Endothelial cell of umbilical vein (primary cell): ENCODE results near the gene GPR26. TPM values are rescaled to one million over a fixed set of nuclear protein-coding genes. Genes with fewer than 3 reads are reported as not detected.

Experiments used
- BruUV-seq: library from RNA; stranded (reverse); fragments of 400-500 nt; replicated peaks from 2 replicates; lab custom pipeline; 2021; lab: Mats Ljungman, UMichigan
- CTCF ChIA-PET: fragments of 300-600, 350-600 bp; sonication (Branson Sonifier 250); formaldehyde crosslinking; loops from one replicate; lab custom pipeline; 2021; ENCODE audit warnings: antibody characterized with exemption, inconsistent platforms; lab: Charles Lee
- POLR2A ChIA-PET: fragments of 300-600, 350-600 bp; sonication (Branson Sonifier 250); formaldehyde crosslinking; loops from one replicate; lab custom pipeline; 2021; ENCODE audit warnings: antibody characterized with exemption, inconsistent platforms; lab: Charles Lee
- DNase-seq: peaks from one replicate; pipeline ENCODE4 v3.0.0-alpha.2; 2011; ENCODE audit warnings: low read depth, low spot score
- FAIRE-seq: peaks from 2 replicates; lab custom pipeline; 2011; peaks lifted over from hg19 to GRCh38; lab: Jason Lieb, UNC
- H2AFZ ChIP-seq: 2 replicates; pipeline ENCODE4 v1.6.0; 2012; ENCODE audit warnings: low read depth, low read length, control low read depth, inconsistent platforms
- H3K27ac ChIP-seq: 2 replicates; pipeline ENCODE4 v1.5.1; 2011; ENCODE audit warnings: low read depth, mild to moderate bottlenecking, control low read depth, low read length, moderate library complexity; ENCODE audit not compliant: insufficient read depth
- H3K27me3 ChIP-seq, 2 experiments: 2 replicates each; pipeline versions ENCODE4 v1.6.0 to v1.6.1; 2011; ENCODE audit warnings: low read length in 2 of 2, mixed read lengths in 1 of 2; ENCODE audit not compliant: control insufficient read depth in 2 of 2, insufficient read depth in 2 of 2
- H3K36me3 ChIP-seq, 2 experiments: 2 replicates in 1 of 2; 3 replicates in 1 of 2; pipeline ENCODE4 v1.5.1; 2011; ENCODE audit warnings: low read length in 2 of 2, mild to moderate bottlenecking in 1 of 2, moderate library complexity in 1 of 2; ENCODE audit not compliant: control insufficient read depth in 2 of 2, insufficient read depth in 2 of 2; ENCODE audit errors: extremely low read depth in 1 of 2
- H3K4me1 ChIP-seq: 3 replicates; pipeline ENCODE4 v1.5.1; 2011; ENCODE audit warnings: mild to moderate bottlenecking, low read length; ENCODE audit not compliant: control insufficient read depth, insufficient read depth; ENCODE audit errors: extremely low read depth
- H3K4me2 ChIP-seq: 2 replicates; pipeline ENCODE4 v1.6.1; 2011; ENCODE audit warnings: low read length, control low read depth, mixed read lengths; ENCODE audit not compliant: insufficient read depth
- H3K4me3 ChIP-seq, 3 experiments: fragments of 200-600 bp in 1 of 3; sonication (generic), shearing (Covaris generic) in 1 of 3; replicated peaks in 1 of 3; 2 replicates each; pipeline ENCODE4 v1.5.1; 2011 to 2016; ENCODE audit warnings: control low read depth in 3 of 3, low read length in 3 of 3, mild to moderate bottlenecking in 2 of 3, inconsistent platforms in 1 of 3, low read depth in 1 of 3, moderate library complexity in 1 of 3; ENCODE audit not compliant: insufficient read depth in 1 of 3
- H3K79me2 ChIP-seq: 2 replicates; pipeline ENCODE4 v1.6.0; 2012; ENCODE audit warnings: low read length, inconsistent platforms; ENCODE audit not compliant: control insufficient read depth, insufficient read depth
- H3K9ac ChIP-seq: replicated peaks from 2 replicates; pipeline ENCODE3; 2011; ENCODE audit warnings: low read length, control low read depth; ENCODE audit not compliant: insufficient read depth; ENCODE audit errors: extremely low read depth
- H3K9me1 ChIP-seq: replicated peaks from 3 replicates; pipeline ENCODE4 v1.6.0; 2011; ENCODE audit warnings: mild to moderate bottlenecking, low read length; ENCODE audit not compliant: control insufficient read depth, insufficient read depth; ENCODE audit errors: extremely low read depth
- H3K9me3 ChIP-seq: replicated peaks from 2 replicates; pipeline ENCODE4 v1.5.1; 2012; ENCODE audit warnings: low read length, inconsistent platforms; ENCODE audit not compliant: control insufficient read depth, insufficient read depth
- H4K20me1 ChIP-seq: replicated peaks from 2 replicates; pipeline ENCODE3; 2011; ENCODE audit warnings: mild to moderate bottlenecking, low read length; ENCODE audit not compliant: control insufficient read depth, insufficient read depth; ENCODE audit errors: extremely low read depth
- EZH2 ChIP-seq: IDR thresholded peaks from 2 replicates; pipeline ENCODE4 v1.6.1; 2012; ENCODE audit warnings: borderline replicate concordance, low read depth, mild to moderate bottlenecking, moderate library complexity, low read length, inconsistent platforms; ENCODE audit not compliant: severe bottlenecking
- GATA2 ChIP-seq: IDR thresholded peaks from 2 replicates; pipeline ENCODE4 v1.7.0; 2011; ENCODE audit warnings: low read depth, mild to moderate bottlenecking, moderate library complexity, mixed read lengths, low read length; ENCODE audit not compliant: insufficient read length, insufficient read depth
- JUN ChIP-seq: IDR thresholded peaks from 2 replicates; pipeline ENCODE4 v1.6.1; 2011; ENCODE audit warnings: borderline replicate concordance, low read depth; ENCODE audit not compliant: insufficient read length, insufficient read depth
- MYC ChIP-seq: IDR thresholded peaks from one replicate; pipeline ENCODE4 v1.6.1; 2011; ENCODE audit warnings: mild to moderate bottlenecking, low read depth, low read length
- POLR2A ChIP-seq: IDR thresholded peaks from 2 replicates; pipeline ENCODE4 v1.6.1; 2012; ENCODE audit warnings: low read depth, mild to moderate bottlenecking, control low read depth, low read length
- dilution Hi-C: fragments of 300-500 bp; cut with MboI; formaldehyde crosslinking; loops from one replicate; pipeline ENCODE4 v1.15.0; 2019; ENCODE audit warnings: low sequenced_read_pairs; ENCODE audit not compliant: extremely low pct_ligation_motif_present
- intact Hi-C: fragments of 100-400 bp; cut with micrococcal nuclease; formaldehyde crosslinking; loops from one replicate; pipeline ENCODE4 v1.10.0; 2022
- polyA plus RNA-seq, 4 experiments: library from polyadenylated mRNA; depleted of rRNA in 3 of 4; stranded (reverse) in 3 of 4; unstranded in 1 of 4; fragments of >200 nt; gene quantifications; 2 replicates each; pipeline versions ENCODE4 v1.2.1 to v1.2.3, GENCODE V29; 2011 to 2012; ENCODE audit warnings: missing spikeins in 1 of 4
- total RNA-seq: library from RNA; stranded (reverse); gene quantifications from 2 replicates; pipeline ENCODE4 v1.2.3, GENCODE V29; 2021
- TF ChIP-seq, protein P1 (sequence below), 2 donors: IDR thresholded peaks; 1 replicate in 1 of 2; 2 replicates in 1 of 2; pipeline ENCODE4 v1.5.1; 2011; ENCODE audit warnings: low read length in 2 of 2, mild to moderate bottlenecking in 2 of 2, moderate library complexity in 2 of 2, control low read depth in 1 of 2, inconsistent platforms in 1 of 2, low read depth in 1 of 2; ENCODE audit not compliant: insufficient read depth in 1 of 2; ENCODE audit errors: extremely low read depth in 1 of 2
- TF ChIP-seq, protein P2 (sequence below): IDR thresholded peaks from 2 replicates; pipeline ENCODE4 v1.6.1; 2011; ENCODE audit not compliant: insufficient read depth, insufficient read length

GPR26 gene
- total and polyA plus RNA-seq, 2 donors (not counting 3 experiments of a cell fraction or from before 2014, with no cell fraction given) = not detected

DNA sequence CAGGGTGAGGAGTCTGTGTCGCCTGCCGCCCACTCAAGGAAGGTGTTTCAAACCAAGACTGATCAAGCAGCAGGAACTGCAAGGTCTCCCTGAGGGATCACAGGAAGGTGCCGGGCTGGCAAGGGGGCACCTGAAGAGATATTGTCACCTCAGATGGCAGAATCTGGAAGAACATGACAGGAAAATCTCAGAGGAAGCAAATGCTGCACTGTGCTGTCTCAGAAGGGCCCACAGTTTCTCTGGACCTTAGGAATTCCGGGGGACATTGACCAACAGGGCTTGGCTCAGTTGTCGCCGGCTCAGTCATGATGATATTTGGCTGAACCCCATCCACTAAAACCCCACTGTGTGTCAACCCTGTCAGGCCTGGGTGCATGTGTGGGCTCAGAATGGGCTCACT is 31.9 kb upstream of the GPR26 start:
- intact Hi-C loops (no loop called here), dilution Hi-C loops (no loop called here)
- no peak for TF ChIP-seq GATA2
- TF ChIP-seq, protein P1, sequence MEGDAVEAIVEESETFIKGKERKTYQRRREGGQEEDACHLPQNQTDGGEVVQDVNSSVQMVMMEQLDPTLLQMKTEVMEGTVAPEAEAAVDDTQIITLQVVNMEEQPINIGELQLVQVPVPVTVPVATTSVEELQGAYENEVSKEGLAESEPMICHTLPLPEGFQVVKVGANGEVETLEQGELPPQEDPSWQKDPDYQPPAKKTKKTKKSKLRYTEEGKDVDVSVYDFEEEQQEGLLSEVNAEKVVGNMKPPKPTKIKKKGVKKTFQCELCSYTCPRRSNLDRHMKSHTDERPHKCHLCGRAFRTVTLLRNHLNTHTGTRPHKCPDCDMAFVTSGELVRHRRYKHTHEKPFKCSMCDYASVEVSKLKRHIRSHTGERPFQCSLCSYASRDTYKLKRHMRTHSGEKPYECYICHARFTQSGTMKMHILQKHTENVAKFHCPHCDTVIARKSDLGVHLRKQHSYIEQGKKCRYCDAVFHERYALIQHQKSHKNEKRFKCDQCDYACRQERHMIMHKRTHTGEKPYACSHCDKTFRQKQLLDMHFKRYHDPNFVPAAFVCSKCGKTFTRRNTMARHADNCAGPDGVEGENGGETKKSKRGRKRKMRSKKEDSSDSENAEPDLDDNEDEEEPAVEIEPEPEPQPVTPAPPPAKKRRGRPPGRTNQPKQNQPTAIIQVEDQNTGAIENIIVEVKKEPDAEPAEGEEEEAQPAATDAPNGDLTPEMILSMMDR (IDR thresholded peaks at IDR 0.05; ENCODE audit: extremely low read depth in 1 of 2, insufficient read depth in 1 of 2, low read depth in 1 of 2, low read length in 2 of 2) = no peak
- TF ChIP-seq JUN = no peak
- TF ChIP-seq POLR2A = no peak
- TF ChIP-seq, protein P2, sequence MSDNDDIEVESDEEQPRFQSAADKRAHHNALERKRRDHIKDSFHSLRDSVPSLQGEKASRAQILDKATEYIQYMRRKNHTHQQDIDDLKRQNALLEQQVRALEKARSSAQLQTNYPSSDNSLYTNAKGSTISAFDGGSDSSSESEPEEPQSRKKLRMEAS = no peak
- TF ChIP-seq EZH2 = no peak
- CTCF ChIA-PET = no interaction called here
- Histone ChIP-seq H3K36me3 (no peaks in the 10 kb centered on the region), H2AFZ (no peak overlapping the region), H3K9me1 (no peaks in the 10 kb centered on the region), H3K27ac (no peak overlapping the region), H3K4me1 (no peaks in the 10 kb centered on the region), H3K4me3 (no peak overlapping the region), H4K20me1 (no peaks in the 10 kb centered on the region), H3K9ac (no peak overlapping the region), H3K27me3 (no peaks in the 10 kb centered on the region), H3K4me2 (no peak overlapping the region), H3K79me2 (no peaks in the 10 kb centered on the region), H3K9me3 (no peaks in the 10 kb centered on the region)
- FAIRE-seq (no peak), DNase-seq (no peak)
- BruUV-seq = no TSS peak
- POLR2A ChIA-PET = interaction anchor here (0.6 kb wide), 1 partner anchor 279 kb away, joined by 3 read pairs; no protein-coding TSS in a partner anchor

DNA sequence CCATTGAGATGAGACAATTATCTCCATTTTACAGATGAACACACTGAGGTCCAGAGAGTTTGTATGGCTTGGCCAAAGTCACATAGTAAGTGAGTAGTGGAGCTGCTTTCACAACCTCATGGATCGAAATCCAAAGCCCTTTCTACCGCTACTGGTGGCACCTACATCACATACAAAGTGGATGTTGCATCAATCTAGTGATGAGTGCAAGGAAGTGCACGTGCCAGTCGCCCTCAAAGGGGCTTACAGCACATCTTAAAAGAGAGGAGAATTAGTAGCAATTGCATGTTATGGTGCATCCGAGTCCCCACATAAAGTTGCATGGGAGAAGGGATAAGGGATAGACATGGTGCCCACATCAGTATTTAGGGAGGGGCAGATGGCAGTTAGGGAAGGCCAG is 31.0 kb upstream of the GPR26 start:
- POLR2A ChIA-PET = no interaction called here
- Histone ChIP-seq H3K79me2 (no peaks in the 10 kb centered on the region), H2AFZ (no peak overlapping the region), H3K4me2 (no peak overlapping the region), H3K9me1 (no peaks in the 10 kb centered on the region), H3K4me3 (no peak overlapping the region), H4K20me1 (no peaks in the 10 kb centered on the region), H3K27ac (no peak overlapping the region), H3K9ac (no peak overlapping the region), H3K4me1 (no peaks in the 10 kb centered on the region), H3K27me3 (no peaks in the 10 kb centered on the region), H3K9me3 (no peaks in the 10 kb centered on the region), H3K36me3 (no peaks in the 10 kb centered on the region)
- DNase-seq (no peak), FAIRE-seq (no peak)
- CTCF ChIA-PET = no interaction called here
- BruUV-seq = no TSS peak
- intact Hi-C loops = no loop called here
- TF ChIP-seq, protein P1 (IDR thresholded peaks at IDR 0.05; ENCODE audit: extremely low read depth in 1 of 2, insufficient read depth in 1 of 2, low read depth in 1 of 2, low read length in 2 of 2) = no peak
- TF ChIP-seq MYC = no peak
- dilution Hi-C loops = no loop called here
